Measurements from ENCODE around the gene SPATA18.
"Not testable (repeated sequence)": the region's sequence is repeated elsewhere in the genome, so short reads cannot be mapped to it uniquely, and the experiment has no call there.

DNA sequence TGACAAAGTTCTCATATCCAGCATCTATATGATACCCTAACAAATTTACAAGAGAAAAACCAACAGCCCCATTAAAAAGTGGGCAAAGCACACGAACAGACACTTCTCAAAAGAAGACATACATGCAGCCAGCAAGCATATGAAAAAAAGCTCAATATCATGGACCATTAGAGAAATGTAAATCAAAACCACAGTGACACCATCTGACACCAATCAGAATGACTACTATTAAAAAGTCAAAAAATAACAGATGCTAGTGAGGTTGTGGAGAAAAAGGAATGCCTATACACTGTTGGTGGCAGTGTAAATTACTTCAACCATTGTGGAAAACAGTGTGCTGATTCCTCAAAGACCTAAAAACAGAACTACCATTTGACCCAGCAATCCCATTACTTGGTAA, 86.0 kb downstream of the SPATA18 start:
- TF ChIP-seq, protein P1, sequence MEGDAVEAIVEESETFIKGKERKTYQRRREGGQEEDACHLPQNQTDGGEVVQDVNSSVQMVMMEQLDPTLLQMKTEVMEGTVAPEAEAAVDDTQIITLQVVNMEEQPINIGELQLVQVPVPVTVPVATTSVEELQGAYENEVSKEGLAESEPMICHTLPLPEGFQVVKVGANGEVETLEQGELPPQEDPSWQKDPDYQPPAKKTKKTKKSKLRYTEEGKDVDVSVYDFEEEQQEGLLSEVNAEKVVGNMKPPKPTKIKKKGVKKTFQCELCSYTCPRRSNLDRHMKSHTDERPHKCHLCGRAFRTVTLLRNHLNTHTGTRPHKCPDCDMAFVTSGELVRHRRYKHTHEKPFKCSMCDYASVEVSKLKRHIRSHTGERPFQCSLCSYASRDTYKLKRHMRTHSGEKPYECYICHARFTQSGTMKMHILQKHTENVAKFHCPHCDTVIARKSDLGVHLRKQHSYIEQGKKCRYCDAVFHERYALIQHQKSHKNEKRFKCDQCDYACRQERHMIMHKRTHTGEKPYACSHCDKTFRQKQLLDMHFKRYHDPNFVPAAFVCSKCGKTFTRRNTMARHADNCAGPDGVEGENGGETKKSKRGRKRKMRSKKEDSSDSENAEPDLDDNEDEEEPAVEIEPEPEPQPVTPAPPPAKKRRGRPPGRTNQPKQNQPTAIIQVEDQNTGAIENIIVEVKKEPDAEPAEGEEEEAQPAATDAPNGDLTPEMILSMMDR (IDR thresholded peaks at IDR 0.05 in 4 of 5, conservative IDR thresholded peaks at IDR 0.05 in 1 of 5), result not testable (repeated sequence)
- TF ChIP-seq POLR2A (IDR thresholded peaks at IDR 0.05), result not testable (repeated sequence)
